ENCODE data around the gene KRT20.

DNA sequence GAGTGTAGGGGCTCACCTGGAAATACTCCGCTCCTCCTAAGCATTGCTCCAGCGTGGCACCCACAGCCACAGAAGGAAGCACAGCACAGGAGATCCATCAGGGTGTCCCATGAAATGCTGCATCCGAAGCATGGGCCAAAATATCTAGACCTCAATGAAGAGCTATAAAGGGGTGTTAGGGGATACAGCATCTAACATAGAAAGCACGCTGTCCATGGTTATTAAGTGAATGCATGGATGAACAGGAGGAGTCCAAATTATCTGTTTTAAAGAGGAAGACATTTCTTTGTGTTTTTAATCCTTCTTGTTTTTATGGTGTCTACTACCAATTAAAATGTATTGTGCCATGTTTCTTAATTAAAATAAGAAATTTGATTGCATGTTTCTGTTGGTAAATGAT lies 21.6 kb upstream of the KRT20 start:
- TF ChIP-seq EZH2 (IDR thresholded peaks at IDR 0.05; ENCODE audit: borderline replicate concordance, low read depth, low read length, poor library complexity, severe bottlenecking), result no peak
- TF ChIP-seq, protein P1, sequence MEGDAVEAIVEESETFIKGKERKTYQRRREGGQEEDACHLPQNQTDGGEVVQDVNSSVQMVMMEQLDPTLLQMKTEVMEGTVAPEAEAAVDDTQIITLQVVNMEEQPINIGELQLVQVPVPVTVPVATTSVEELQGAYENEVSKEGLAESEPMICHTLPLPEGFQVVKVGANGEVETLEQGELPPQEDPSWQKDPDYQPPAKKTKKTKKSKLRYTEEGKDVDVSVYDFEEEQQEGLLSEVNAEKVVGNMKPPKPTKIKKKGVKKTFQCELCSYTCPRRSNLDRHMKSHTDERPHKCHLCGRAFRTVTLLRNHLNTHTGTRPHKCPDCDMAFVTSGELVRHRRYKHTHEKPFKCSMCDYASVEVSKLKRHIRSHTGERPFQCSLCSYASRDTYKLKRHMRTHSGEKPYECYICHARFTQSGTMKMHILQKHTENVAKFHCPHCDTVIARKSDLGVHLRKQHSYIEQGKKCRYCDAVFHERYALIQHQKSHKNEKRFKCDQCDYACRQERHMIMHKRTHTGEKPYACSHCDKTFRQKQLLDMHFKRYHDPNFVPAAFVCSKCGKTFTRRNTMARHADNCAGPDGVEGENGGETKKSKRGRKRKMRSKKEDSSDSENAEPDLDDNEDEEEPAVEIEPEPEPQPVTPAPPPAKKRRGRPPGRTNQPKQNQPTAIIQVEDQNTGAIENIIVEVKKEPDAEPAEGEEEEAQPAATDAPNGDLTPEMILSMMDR (conservative IDR thresholded peaks at IDR 0.05; ENCODE audit: low read depth, low read length), result no peak
